Stimulated activated CD4-positive, alpha-beta T cell treated with anti-CD3 and anti-CD28 coated beads, Interleukin-1b, Interleukin-23, amount 100 ng/mL, for 1 hour (primary cell): Measurements from ENCODE around the gene CTCF.
"Not testable (repeated sequence)": the region's sequence is repeated elsewhere in the genome, so short reads cannot be mapped to it uniquely, and the experiment has no call there.

Experiments
- DNase-seq, 2 donors: peaks; one replicate each; pipeline ENCODE4 v3.0.0-alpha.2; 2020; ENCODE audit warnings: low read depth in 2 of 2

CTCF gene

DNA sequence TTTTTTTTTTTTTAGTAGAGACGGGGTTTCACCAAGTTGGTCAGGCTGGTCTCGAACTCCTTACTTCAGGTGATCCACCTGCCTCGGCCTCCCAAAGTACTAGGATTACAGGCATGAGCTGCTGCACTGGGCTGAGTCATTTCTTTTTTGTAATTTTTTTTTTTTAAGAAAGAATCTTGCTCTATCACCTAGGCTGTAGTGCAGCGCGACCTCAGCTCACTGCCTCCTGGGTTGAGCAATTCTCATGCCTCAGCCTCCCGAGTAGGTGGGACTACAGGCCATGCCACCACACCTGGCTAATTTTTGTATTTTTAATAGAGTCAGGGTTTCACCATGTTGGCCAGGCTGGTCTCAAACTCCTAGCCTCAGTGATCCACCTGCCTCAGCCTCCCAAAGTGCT, 28.3 kb upstream of the CTCF start:
- DNase-seq, result not testable (repeated sequence)

- DNase-seq, result no peak
Measured at GRCh38 chr16:67534431-67534830, 27.9 kb upstream of the CTCF start.

DNA sequence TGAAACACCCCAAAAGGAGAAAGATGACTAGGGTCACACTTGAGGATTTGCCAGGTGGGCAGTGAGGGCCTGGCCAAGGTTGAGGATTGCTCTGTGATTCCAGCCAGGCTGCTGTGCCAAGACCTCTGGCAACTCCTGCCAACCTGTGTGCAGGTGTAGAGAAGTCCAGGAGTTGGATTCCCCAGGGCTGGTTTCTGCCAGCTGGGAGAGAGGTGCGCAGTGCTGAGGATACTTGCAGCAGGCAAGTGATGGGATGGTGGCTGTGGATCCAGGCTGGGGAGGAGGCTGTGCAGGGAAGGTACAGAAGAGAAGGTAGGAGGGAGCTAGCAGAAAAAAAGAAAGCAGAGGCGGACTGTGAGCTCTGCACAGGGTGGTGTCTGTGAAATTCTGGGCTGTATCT, 27.1 kb upstream of the CTCF start:
- DNase-seq, result no peak

DNA sequence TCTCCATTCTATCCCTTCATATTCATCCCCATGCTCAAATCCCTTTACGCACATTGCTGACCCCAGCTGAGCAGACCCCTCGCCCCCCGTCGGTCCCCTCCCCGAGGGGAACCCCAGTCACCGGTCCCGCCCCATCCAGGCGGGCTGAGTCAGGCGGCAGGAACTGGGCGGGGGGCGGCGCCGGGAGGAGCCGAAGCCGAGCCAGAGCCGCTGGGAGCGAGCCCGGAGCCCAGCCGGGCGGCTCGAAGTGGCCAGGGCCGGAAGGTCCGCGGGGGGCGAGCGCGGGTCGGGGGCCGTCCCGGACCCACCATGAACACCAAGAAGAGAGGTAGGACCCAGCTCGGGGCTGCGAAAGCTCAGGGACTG, 25.1 kb upstream of the CTCF start:
- DNase-seq, result peak in 1 of 2 donors; percentile 42

- peak in 1 of 2 donors; percentile 37 for DNase-seq
Measured at GRCh38 chr16:67537636-67538591, 24.4 kb upstream of the CTCF start.

DNA sequence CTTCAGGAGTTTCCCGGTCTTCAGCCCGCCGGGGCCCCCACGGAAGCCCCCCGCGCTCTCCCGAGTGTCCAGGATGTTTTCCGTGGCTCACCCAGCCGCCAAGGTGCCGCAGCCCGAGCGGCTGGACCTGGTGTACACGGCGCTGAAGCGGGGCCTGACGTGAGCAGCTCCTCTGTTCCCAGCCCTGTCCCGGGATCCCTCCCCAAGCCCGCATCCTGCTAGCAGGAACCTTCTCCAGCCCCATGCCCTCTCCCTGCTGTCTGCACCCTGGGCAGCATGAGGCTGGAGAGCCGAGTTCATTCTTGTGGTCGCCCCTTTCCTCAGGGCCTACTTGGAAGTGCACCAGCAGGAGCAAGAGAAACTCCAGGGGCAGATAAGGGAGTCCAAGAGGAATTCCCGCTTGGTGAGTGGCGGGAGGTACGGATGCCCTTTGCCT, 23.6 kb upstream of the CTCF start:
- DNase-seq, result no peak

DNA sequence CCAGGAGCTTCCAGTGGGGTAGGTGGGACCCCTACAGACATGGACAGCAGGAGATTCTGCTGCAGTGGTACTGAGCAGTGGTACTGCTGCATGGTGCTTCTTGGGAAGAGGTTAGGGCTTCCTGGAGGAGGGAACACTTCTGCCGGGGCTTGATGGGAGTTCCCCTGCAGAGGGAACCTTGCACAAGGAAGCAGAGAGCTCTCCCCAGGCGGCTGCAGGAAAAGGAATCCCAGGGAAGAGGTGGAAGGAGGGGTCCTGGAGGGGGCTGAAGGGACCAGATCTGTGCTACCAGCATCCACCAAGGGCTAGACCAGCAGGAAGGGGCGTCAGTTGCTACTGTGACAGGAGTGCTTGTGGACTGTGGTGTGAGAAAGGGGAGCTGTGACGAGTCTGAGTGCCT, 23.1 kb upstream of the CTCF start:
- no peak for DNase-seq

GRCh38 chr16:67539691-67540635, 22.4 kb upstream of the CTCF start:
- DNase-seq, result no peak

- DNase-seq, result no peak
Measured at GRCh38 chr16:67540756-67541155, 21.6 kb upstream of the CTCF start.

DNA sequence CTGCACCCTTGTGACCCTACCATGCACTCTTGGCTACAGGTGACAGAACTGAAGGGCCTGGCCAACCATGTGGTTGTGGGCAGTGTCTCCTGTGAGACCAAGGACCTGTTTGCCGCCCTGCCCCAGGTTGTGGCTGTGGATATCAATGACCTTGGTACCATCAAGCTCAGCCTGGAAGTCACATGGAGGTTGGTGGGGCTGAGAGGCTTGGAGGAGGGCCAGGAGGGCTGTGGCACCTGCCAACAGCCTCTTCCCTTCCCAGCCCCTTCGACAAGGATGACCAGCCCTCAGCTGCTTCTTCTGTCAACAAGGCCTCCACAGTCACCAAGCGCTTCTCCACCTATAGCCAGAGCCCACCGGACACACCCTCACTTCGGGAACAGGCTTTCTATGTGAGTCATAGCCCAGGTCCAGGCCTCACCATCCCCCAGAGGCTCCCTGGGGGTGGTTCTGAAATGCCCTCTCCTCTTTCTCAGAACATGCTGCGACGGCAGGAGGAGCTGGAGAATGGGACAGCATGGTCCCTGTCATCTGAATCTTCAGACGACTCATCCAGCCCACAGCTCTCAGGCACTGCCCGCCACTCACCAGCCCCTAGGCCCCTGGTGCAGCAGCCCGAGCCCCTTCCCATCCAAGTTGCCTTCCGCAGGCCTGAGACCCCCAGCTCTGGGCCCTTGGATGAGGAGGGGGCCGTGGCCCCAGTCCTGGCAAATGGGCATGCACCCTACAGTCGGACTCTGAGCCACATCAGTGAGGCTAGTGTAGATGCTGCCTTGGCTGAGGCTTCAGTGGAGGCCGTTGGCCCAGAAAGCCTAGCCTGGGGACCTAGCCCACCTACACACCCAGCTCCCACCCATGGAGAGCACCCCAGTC, 20.7 kb upstream of the CTCF start:
- no peak for DNase-seq

- DNase-seq, result no peak
Measured at GRCh38 chr16:67542464-67542863, 19.9 kb upstream of the CTCF start.

DNA sequence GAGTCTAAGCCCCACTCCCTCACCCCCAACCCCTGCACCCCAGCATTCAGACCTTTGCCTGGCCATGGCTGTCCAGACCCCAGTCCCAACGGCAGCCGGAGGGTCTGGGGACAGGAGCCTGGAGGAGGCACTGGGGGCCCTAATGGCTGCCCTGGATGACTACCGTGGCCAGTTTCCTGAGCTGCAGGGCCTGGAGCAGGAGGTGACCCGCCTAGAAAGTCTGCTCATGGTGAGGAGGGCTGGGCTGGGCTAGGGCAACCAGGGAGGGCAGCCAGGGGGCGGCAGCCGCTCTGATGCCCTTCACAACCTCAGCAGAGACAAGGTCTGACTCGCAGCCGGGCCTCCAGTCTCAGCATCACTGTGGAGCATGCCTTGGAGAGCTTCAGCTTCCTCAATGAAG, 19.3 kb upstream of the CTCF start:
- no peak for DNase-seq

DNA sequence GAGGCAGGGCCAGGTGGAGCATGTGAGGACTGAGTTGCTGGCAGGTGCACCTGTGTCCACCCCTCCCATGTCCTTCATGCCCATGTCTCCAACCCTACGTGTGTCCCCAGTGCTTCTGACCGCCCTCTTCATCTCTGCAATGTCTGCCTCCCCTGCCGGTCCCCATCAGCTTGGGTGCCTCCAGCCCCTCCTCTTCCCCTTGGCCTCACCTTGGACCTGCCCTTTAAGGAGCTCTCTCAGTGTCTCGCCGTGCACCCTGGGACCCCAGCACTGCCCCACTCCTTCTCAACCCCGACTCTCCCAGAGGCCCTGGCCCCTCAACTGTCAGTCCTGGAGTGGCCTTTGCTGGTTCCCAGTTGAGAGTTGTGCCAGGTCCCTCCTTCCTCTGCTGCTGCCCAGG, 18.7 kb upstream of the CTCF start:
- DNase-seq, result no peak

DNA sequence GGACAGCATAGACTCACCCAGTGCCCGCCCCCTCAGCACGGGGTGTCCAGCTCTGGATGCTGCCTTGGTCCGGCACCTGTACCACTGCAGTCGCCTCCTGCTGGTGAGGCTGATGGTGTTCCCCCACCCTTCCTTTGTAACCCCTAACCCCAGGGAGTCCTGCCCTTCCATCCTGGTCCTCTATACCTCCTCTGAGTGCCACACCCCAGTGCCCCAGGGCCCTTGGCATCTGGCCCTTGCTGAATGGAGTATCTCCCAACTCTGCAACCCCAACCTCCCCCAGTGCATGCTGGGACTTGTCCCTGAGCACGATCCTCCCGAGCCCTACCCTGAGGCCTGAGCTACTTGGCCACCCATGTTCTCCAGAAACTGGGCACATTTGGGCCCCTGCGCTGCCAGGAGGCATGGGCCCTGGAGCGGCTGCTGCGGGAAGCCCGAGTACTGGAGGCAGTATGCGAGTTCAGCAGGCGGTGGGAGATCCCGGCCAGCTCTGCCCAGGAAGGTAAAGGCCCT, 17.9 kb upstream of the CTCF start:
- no peak for DNase-seq

DNA sequence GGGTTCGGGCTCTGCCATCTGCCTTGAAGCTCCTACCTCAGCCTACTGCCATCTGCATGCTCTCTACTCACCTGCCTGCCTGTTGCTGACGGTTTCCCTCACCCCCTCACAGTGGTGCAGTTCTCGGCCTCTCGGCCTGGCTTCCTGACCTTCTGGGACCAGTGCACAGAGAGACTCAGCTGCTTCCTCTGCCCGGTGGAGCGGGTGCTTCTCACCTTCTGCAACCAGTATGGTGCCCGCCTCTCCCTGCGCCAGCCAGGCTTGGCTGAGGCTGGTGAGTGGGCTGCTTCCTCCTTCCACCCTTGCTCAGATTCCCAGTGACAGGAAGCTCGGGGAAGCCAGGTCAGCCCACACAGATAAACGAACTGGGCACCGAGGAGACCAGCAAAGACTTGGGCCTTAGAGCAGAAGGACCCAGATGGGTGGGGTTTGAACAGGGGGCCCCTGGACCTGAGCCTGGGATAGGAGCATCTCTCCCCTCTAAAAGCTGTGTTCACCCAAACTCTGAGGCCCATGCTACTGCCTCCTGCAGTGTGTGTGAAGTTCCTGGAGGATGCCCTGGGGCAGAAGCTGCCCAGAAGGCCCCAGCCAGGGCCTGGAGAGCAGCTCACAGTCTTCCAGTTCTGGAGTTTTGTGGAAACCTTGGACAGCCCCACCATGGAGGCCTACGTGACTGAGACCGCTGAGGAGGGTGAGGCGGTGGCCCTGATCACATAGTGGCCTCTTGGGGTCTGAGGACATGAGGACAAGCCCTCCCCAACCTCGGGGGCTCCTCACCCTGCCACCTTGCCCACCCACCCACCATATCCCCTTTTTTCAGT, 17.3 kb upstream of the CTCF start:
- no peak for DNase-seq

- DNase-seq, result no peak
Measured at GRCh38 chr16:67545665-67546024, 16.7 kb upstream of the CTCF start.

GRCh38 chr16:67546091-67546501, 16.2 kb upstream of the CTCF start:
- no peak for DNase-seq

DNA sequence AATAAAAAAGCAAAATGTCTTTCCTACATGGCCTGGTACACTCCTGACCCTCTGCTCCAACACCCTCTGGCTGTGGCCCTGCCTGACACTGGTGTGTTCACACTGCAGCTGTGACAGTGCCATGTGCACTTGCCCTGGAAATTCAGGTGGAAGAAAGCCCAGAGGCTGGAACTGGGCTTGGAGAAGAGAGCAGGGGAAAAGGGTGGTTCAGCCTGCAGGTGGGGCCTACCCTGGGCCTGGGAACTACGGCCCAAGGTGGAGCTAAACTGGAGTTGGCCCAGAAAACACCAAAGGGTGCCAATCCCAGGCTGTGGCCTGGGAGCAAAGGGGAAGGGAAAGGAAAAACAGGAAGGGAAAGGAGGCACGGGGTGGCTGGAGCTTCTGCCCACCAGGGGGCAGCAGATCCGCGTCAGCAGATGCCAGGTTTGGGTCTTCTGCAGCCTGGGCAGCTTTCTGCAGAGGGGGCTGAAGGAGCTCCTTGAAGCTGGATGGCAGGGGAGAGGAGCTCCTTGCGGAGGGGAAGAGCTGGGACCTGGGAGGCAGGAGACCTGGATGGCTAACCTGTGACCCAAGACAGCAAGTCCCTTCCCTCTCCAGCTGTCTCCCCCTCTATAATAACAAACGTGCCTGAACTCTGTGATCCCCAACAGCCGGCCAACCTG, 15.4 kb upstream of the CTCF start:
- peak in 1 of 2 donors; percentile 62 for DNase-seq

DNA sequence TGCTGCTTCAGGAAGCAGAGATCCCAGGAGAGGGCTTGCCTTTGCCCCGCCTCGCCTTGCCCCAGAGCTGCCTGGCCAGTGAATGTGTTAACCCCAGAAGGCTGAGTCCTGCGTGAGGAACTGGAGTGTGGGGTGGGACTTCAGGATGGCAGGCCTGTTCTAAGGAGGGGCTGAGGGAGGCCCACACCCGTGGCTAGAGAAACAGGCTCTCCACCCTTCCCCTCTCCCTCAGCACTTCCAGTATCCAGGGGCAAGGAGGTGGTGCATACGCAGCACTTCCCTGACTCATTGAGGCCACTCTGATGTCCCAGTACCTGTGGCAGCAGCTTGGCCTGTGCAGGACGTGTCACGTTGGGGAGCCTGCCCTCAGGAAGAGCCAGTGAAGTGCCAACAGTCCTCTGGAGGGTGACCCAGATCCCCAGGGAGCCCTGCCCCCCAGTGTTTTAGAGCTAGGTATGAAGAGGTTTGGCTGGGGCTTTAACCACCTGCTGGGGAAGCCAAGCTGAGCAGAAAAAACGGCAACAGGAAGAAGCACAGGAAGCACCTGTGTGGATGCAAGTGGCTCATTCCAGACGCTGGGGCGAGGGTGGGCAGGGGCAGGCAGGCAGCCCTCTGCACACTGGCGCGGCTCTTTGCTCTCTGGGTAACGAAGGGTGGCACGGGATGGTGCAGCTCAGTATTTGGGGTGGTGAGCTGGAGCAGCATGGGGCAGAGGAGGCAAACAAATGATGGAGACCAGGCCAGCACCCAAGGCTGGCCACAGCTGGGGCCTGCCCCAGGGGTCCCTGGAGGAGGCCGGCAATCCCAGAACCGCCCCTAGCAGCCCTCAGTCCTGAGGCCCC, 14.7 kb upstream of the CTCF start:
- no peak for DNase-seq
